DMS 273 treated with DMSO at 0.1 percent for 48 hours (cell line): ENCODE measurements around the gene GRHL1.

Experiments used
- DNase-seq: peaks from one replicate; lab custom pipeline; 2025; lab: John Stamatoyannopoulos, UW

GRHL1 gene

GRCh38 chr2:9993488-9994165 lies 42.1 kb downstream of the GRHL1 start:
- DNase-seq = no peak

GRCh38 chr2:9994462-9994861 lies 43.0 kb downstream of the GRHL1 start:
- DNase-seq = no peak

DNA sequence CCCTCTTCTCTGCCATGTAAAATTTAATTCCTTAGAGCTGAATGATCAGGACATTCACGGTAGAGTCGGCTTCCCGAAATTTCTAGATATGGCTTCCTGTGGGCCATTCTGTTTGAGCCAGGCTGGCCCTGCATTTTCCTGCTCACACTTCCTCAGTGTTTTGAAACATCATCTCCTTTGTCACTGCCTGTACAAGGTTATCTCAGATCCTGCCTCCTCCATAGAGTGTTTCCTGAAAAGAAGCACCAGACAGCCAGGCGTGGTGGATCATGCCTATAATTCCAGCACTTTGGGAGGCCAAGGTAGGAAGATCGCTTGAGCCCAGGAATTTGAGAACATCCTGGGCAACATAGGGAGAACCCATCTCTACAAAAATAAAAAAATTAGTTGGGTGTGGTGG lies 43.6 kb downstream of the GRHL1 start:
- no peak for DNase-seq

DNA sequence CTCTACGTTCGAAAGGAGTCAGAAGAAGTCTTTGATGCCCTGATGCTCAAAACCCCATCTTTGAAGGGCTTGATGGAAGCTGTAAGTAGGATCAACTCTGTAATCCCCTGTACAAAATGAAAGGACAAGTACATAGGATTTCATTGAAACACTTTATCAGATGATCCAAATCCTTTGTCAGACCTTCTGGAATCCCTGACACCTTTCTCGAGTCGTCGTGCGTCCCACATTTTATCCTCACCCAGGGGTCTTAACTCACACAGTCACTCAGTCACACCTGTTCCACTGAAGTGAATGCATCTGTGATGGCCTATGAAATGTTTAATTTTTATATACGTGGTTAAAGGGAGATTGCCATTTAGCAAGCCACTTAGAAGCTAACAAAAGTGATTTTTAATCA lies 44.8 kb downstream of the GRHL1 start:
- no peak for DNase-seq

GRCh38 chr2:9997936-9998335 lies 46.4 kb downstream of the GRHL1 start:
- DNase-seq = no peak

GRCh38 chr2:9998916-9999654 lies 47.6 kb downstream of the GRHL1 start:
- no peak for DNase-seq

DNA sequence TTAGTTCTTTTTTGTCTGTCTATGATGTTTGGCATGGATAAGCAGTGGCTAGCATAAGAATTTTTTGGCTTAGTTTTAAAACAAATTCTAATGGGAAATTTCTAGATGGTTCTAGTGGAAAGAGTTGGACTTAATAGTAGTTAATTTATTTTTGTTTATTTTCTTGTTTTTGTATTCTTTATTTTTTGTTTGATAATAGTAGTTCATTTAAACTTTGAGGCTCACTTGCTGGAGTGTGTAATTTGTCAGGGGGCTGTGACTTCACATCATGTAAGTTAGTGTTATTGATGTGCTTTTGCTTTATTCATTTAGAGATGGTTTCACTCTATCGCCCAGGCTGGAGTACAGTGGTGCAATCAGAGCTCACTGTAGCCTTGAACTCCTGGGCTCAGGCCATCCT lies 48.2 kb downstream of the GRHL1 start:
- no peak for DNase-seq

GRCh38 chr2:10000541-10000940 lies 49.0 kb downstream of the GRHL1 start:
- DNase-seq = no peak

DNA sequence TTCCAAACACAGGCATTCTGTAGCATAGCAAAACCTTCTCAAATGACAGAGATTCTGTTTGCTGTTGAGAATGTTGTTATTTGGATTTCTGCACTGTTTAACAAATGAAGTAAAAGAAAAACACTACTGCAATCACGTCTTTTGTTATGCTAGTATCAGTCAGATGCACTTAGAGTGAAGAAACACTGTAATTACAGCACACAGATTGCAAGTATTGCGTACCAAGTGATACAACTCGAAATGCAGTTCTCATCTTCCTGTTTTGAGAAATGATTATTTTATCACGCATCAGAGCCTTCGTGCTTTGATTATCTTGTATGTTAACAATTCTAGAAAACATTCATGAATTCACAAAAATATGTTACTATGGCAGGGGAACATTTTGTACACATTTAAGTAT lies 50.1 kb downstream of the GRHL1 start:
- DNase-seq = no peak

DNA sequence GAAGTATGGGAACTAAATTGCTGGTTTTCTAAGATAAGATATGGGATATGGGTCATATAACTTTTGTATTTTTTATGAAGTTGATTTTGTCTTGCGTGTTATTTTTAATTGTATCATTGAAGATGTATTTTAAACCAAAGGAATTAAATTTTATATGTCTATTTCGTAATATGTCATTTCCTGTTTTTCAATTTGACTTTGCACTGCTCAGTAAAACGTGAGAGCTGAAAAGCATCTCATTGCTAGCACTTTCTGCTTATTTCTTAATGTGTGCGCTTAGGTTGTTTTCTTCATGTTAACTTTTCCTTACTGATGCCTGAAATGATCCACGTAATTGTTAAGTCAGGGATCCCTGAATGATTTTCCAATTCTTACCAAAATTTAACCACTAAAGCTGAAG lies 50.6 kb downstream of the GRHL1 start:
- no peak for DNase-seq

GRCh38 chr2:10002681-10003080 lies 51.2 kb downstream of the GRHL1 start:
- DNase-seq = no peak

- no peak for DNase-seq
Observed at GRCh38 chr2:10003206-10004125, 52.0 kb downstream of the GRHL1 start.

GRCh38 chr2:10004401-10004800 lies 52.9 kb downstream of the GRHL1 start:
- DNase-seq = no peak

GRCh38 chr2:10004836-10005235 lies 53.3 kb downstream of the GRHL1 start:
- DNase-seq = no peak

- no peak for DNase-seq
Observed at GRCh38 chr2:10005461-10006235, 54.2 kb downstream of the GRHL1 start.

- no peak for DNase-seq
Observed at GRCh38 chr2:10006236-10007161, 55.0 kb downstream of the GRHL1 start.

DNA sequence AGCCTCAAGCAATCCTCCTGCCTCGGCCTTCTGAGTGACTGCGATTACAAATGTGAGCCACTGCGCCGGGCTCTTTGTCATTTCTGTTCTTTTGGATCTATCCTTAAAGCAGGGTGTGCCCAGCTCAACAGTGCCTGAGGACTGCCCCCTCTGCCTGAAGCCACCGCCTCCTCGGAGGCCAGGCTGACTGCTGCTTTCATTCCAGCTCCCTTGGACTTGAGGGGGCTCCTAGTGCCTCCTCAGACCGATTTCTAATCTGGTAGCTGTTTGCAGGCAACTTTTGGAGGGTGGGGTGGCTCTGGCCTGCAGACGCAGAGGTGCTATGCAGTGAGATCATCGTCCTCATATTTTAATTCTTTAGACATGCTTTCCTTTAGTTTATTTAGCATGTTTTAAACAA lies 55.9 kb downstream of the GRHL1 start:
- DNase-seq = no peak

GRCh38 chr2:10007921-10008808 lies 56.7 kb downstream of the GRHL1 start:
- no peak for DNase-seq

DNA sequence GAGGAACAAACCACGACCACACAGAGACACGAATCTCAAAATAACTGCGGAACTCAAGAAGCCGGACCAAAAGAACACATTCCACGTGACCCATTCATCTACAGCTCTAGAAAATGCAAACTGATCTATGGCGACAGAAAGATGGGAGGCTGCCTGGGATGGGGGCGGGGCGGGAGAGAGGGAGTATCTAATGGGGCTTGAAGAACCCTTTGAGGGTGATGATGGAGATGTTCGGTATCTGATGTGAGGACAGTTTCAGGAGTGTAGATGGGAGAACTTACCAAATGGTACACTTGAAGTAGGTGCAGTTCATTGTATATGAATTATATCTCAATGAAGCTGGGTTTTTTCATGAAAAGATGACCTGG lies 57.3 kb downstream of the GRHL1 start:
- no peak for DNase-seq

DNA sequence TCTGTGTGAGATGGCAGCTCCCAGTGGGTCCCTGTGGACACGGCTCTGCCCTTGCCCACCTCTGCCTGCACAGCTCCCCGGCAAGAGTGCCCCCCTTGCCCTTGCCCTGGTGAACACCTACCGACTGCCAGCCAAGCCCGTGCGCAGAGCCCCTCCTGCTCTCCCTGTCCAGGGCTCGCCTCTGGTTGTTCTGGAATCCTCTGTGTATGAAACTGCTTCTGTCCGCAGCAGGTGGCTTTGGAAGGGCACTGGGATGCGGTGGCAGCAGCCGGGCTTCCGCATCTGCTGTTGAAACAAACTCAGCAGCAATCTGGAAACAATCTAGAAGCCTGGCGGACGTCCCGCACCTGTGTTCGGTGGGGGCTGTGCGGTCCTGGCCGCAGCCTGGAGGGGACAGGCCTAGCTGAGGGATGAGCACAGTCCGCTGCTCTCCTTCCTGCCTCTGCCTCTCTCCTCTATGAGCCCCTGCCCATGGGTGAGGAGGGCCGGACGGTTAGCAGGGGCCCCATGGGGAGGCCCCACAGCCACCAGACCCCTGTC lies 57.8 kb downstream of the GRHL1 start:
- no peak for DNase-seq
